Colonic mucosa (tissue), 4 donors: Measurements from ENCODE around the gene ASF1A. TPM values are rescaled to one million over a fixed set of nuclear protein-coding genes. Genes with fewer than 3 reads are reported as not detected.

ENCODE experiments used
- DNase-seq: peaks from one replicate; pipeline ENCODE4 v3.0.0-alpha.2; 2020
- H3K27ac ChIP-seq: fragments of 200-600 bp; one replicate; pipeline ENCODE4 v1.8.0; 2021
- H3K27me3 ChIP-seq: fragments of 200-600 bp; one replicate; pipeline ENCODE4 v1.8.0; 2021
- H3K36me3 ChIP-seq: fragments of 200-600 bp; one replicate; pipeline ENCODE4 v1.8.0; 2021
- H3K4me1 ChIP-seq: fragments of 200-600 bp; one replicate; pipeline ENCODE4 v1.8.0; 2021; ENCODE audit warnings: mild to moderate bottlenecking
- H3K4me3 ChIP-seq: fragments of 200-600 bp; one replicate; pipeline ENCODE4 v1.8.0; 2021
- H3K9ac ChIP-seq, 2 donors: one replicate each; pipeline ENCODE4 v1.7.0; 2013; ENCODE audit warnings: control low read depth in 2 of 2, low read depth in 2 of 2, low read length in 2 of 2
- H3K9me3 ChIP-seq: fragments of 200-600 bp; one replicate; pipeline ENCODE4 v1.8.0; 2021
- intact Hi-C: fragments of 100-400 bp; cut with DNase I; formaldehyde crosslinking; loops from one replicate; pipeline ENCODE4 v1.14.1; 2022
- total RNA-seq, 2 donors: library from RNA; stranded (reverse); fragmentation: NEBNext Ultra II Directional in 1 of 2; extraction: Animal tissue kit (Norgen Biotek cat#: 25700) in 1 of 2; gene quantifications; one replicate each; pipeline ENCODE4 v1.2.1, GENCODE V29; 2021
- TF ChIP-seq, protein P1 (sequence below): fragments of 200-600 bp; IDR thresholded peaks from one replicate; pipeline ENCODE4 v1.8.0; 2022; ENCODE audit warnings: antibody characterized with exemption, mild to moderate bottlenecking
- donor health status: healthy.
- donor health status: DM: no; HTN: no; CAD: no.
- donor health status: DM: no; HTN: no; CAD: no.

ASF1A gene
- total RNA-seq, 2 donors from 2014 or later = 17.7 to 20.4 TPM

DNA sequence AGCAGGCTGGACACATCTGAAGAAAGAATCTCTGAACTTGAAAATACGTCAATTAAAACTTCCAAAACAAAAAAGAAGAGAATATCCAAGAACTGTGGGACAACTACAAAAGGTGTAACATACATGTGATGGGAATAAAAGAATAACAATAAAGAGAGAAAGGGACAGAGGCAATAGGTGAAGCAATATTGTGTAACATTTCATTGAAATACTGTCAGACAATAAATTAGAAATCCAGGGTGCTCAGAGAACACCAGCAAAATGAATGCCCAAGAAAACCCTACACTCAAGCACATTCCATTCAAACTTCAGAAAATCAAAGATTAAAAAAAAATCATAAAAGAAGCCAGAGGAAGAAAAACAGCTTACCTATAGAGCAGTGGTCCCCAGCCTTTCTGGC is 33.6 kb upstream of the ASF1A start:
- no peaks in the 10 kb centered on the region for H3K36me3 ChIP-seq
- no peaks in the 10 kb centered on the region for H3K9me3 ChIP-seq
- no peak overlapping the region for H3K4me3 ChIP-seq
- no peak overlapping the region for H3K27ac ChIP-seq
- no peak for DNase-seq
- no peak overlapping the region for H3K9ac ChIP-seq
- H3K27me3 ChIP-seq = no peaks in the 10 kb centered on the region
- no peaks in the 10 kb centered on the region for H3K4me1 ChIP-seq
- TF ChIP-seq, protein P1, sequence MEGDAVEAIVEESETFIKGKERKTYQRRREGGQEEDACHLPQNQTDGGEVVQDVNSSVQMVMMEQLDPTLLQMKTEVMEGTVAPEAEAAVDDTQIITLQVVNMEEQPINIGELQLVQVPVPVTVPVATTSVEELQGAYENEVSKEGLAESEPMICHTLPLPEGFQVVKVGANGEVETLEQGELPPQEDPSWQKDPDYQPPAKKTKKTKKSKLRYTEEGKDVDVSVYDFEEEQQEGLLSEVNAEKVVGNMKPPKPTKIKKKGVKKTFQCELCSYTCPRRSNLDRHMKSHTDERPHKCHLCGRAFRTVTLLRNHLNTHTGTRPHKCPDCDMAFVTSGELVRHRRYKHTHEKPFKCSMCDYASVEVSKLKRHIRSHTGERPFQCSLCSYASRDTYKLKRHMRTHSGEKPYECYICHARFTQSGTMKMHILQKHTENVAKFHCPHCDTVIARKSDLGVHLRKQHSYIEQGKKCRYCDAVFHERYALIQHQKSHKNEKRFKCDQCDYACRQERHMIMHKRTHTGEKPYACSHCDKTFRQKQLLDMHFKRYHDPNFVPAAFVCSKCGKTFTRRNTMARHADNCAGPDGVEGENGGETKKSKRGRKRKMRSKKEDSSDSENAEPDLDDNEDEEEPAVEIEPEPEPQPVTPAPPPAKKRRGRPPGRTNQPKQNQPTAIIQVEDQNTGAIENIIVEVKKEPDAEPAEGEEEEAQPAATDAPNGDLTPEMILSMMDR = no peak
- intact Hi-C loops = no loop called here

DNA sequence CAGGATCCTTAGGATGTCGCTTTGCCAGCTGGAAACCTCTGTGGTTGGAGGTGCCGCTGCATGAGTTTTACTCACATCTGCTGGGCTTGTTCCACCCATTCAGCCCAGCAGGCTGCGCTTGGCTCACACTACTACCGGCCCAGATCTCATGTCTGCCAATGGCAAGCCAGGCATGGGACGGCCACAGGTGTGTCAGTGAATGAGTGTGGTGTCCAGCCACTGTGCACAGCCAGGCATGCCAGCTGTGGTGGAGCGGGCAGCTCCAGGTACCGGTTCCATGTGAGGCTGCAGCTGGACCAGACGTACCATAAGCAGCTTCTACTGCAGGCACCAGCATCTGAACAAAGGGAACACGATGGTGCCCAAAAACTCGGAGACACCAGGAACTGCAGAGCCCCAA is 33.1 kb upstream of the ASF1A start:
- Histone ChIP-seq H3K36me3 (no peaks in the 10 kb centered on the region), H3K4me3 (no peak overlapping the region), H3K27ac (no peak overlapping the region), H3K27me3 (no peaks in the 10 kb centered on the region), H3K9ac (no peak overlapping the region), H3K4me1 (no peaks in the 10 kb centered on the region), H3K9me3 (no peaks in the 10 kb centered on the region)
- TF ChIP-seq, protein P1 = no peak
- intact Hi-C loops = no loop called here
- DNase-seq = no peak

DNA sequence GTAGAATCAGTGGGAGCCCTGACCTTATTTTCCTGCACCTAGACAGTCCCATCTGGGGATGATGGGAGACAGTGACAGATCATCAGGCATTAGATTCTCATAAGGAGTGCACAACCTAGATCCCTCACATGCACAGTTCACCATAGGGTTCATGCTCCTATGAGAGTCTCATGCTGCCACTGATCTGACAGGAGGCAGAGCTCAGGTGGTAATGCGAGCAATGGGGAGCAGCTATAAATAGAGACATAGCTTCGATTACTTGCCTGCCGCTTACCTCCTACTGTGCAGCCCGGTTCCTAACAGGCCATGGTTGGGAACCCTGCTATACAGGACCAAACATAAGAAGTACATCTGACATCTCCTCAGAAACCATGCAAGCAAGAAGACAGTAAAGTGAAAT is 31.5 kb upstream of the ASF1A start:
- Histone ChIP-seq H3K9me3 (no peaks in the 10 kb centered on the region), H3K9ac (no peak overlapping the region), H3K36me3 (no peaks in the 10 kb centered on the region), H3K4me1 (no peaks in the 10 kb centered on the region), H3K4me3 (no peak overlapping the region), H3K27ac (no peak overlapping the region), H3K27me3 (no peaks in the 10 kb centered on the region)
- TF ChIP-seq, protein P1 = no peak
- no peak for DNase-seq
- intact Hi-C loops = no loop called here

DNA sequence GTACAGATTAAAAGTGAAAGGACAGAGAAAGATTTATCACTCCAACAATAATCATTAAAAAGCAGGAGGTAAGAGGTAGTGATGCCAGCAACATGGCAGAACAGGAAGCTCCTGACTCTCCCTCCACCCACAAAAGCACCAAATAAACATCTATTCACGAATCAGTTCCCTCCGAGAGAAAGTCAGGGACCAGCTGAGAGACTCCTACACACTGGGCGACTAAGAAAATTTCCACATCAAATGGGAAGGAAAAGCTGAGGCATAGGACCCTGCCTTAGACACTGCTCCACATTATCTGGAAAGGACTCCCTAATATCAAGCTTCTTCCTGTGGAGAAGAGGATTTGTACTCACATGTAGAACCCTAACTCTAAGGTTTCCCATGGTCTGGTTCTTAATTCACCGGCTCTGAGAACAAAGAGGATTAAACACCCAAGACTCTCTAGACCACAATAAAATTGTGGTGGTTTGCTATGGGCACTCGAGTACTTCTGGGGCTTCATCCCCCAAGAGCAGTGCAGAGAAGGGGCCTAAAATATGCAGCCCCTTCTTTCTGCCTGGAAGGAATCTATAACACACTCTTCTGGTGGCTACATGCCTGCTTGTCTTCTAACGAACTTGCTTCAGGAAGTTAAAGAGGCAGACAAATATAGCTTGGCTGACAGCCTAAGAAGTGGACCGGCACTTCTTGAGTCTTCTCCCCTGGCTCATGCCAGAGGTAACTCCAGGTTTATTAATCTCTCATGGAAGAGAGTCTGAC is 29.4 kb upstream of the ASF1A start:
- no peak for DNase-seq
- Histone ChIP-seq H3K36me3 (no peaks in the 10 kb centered on the region), H3K27me3 (no peaks in the 10 kb centered on the region), H3K9ac (no peak overlapping the region), H3K27ac (no peak overlapping the region), H3K4me3 (no peak overlapping the region), H3K9me3 (no peaks in the 10 kb centered on the region), H3K4me1 (no peaks in the 10 kb centered on the region)
- TF ChIP-seq, protein P1 = no peak
- intact Hi-C loops = no loop called here

DNA sequence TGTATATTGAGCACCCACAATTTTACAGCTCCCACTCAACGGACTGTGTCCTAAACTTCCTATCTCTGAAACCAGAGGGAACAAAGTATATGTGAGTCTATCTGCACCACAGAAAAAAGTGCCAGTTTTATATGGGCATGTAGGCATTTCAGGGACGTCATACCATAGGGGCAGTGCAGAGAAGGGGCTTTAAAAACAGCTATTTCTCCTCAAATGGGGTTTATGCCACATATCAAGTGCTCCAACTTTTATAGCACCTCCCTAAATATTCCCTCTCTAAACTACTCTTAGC is 28.9 kb upstream of the ASF1A start:
- Histone ChIP-seq H3K36me3 (no peaks in the 10 kb centered on the region), H3K4me3 (no peak overlapping the region), H3K27ac (no peak overlapping the region), H3K27me3 (no peaks in the 10 kb centered on the region), H3K9me3 (no peaks in the 10 kb centered on the region), H3K4me1 (no peaks in the 10 kb centered on the region), H3K9ac (no peak overlapping the region)
- intact Hi-C loops = no loop called here
- TF ChIP-seq, protein P1 = no peak
- no peak for DNase-seq
